Activated T-cell treated with anti-CD3 and anti-CD28 coated beads, Interleukin-2, amount 50 U/mL, for 4 hours (primary cell): ENCODE data around the gene CPB2. TPM values are rescaled to one million over a fixed set of nuclear protein-coding genes. Genes with fewer than 3 reads are reported as not detected.
A peak's percentile ranks its signal among the peaks of the same experiment; 100 is the strongest.

Source experiments
- ATAC-seq, 2 donors: fragments of 200-7000 bp; cut with Tn5 transposase; one replicate each; pipeline ENCODE4 v1.10.0; 2021
- DNase-seq: peaks from one replicate; pipeline ENCODE4 v3.0.0-alpha.2; 2020
- H3K27me3 Mint-ChIP-seq: one replicate; pipeline ENCODE4 v1.8.0; 2021; ENCODE audit warnings: low read depth, mixed read lengths
- H3K36me3 Mint-ChIP-seq: one replicate; pipeline ENCODE4 v1.8.0; 2022; ENCODE audit warnings: mixed read lengths; ENCODE audit not compliant: insufficient read depth
- H3K4me1 Mint-ChIP-seq: one replicate; pipeline ENCODE4 v1.8.0; 2021; ENCODE audit warnings: low read depth, mixed read lengths
- H3K4me3 Mint-ChIP-seq: one replicate; pipeline ENCODE4 v1.8.0; 2021; ENCODE audit warnings: mild to moderate bottlenecking, moderate library complexity, mixed read lengths
- H3K9me3 Mint-ChIP-seq: one replicate; pipeline ENCODE4 v1.8.0; 2021; ENCODE audit warnings: mixed read lengths
- total RNA-seq, 3 donors: library from RNA; stranded (reverse); gene quantifications; one replicate each; pipeline ENCODE4 v1.2.1, GENCODE V29; 2021

The CPB2 gene
- total RNA-seq, 3 donors from 2014 or later, result 0.11 to 0.23 (median 0.21) TPM

- Mint-ChIP-seq H3K36me3 (peaks cover 62% of the 10 kb centered on the region), H3K4me1 (peaks cover 19% of the 10 kb centered on the region), H3K27me3 (no peaks in the 10 kb centered on the region), H3K4me3 (no peak overlapping the region), H3K9me3 (no peaks in the 10 kb centered on the region)
- no peak for DNase-seq
- ATAC-seq, result no peak
Observed at GRCh38 chr13:46134961-46135522, 30.2 kb upstream of the CPB2 start.

DNA sequence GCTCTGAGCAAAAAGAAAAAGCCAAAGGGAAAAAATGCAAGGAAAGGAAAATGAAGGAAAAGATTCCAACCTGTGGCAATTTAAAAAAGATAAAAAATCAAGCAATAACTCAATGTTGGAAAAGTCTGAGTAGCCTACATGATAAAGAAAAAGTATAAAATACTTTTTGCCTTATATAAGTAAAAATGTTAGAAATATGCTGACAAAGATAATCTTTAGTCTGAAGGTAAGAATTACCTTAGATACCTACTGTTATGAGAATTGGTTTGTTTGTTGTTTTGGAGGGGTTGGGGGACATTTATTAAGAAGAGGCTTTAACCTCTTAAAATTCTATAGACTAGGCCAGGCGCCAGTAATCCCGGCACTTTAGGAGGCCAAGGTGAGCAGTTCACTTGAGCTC lies 29.7 kb upstream of the CPB2 start:
- no peak for DNase-seq
- no peak for ATAC-seq
- H3K9me3 Mint-ChIP-seq, result no peaks in the 10 kb centered on the region
- no peaks in the 10 kb centered on the region for H3K27me3 Mint-ChIP-seq
- H3K4me3 Mint-ChIP-seq, result no peak overlapping the region
- H3K36me3 Mint-ChIP-seq, result peaks cover 63% of the 10 kb centered on the region
- H3K4me1 Mint-ChIP-seq, result peaks cover 15% of the 10 kb centered on the region

DNA sequence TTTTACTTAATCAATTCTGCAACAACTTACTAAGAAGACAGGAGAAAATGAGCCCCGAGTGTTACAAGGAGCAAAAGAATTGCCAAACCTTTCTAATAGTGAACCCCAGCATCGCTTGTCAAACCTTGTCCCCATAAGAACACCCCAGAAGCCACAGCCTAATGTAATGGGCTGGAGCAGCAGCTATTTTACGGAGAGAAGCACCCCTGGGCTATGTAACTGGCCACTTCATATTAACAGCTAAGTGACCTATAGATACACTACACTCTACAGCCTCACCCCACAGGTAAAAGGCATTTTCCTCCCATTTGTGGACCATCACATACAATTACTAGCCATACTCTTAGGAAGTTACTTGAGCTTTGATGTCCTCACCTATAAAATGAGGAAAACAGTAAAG lies 27.3 kb upstream of the CPB2 start:
- ATAC-seq, result no peak
- H3K27me3 Mint-ChIP-seq, result no peaks in the 10 kb centered on the region
- H3K4me1 Mint-ChIP-seq, result peaks cover 11% of the 10 kb centered on the region
- H3K9me3 Mint-ChIP-seq, result no peaks in the 10 kb centered on the region
- peaks cover 69% of the 10 kb centered on the region for H3K36me3 Mint-ChIP-seq
- H3K4me3 Mint-ChIP-seq, result no peak overlapping the region
- DNase-seq, result no peak

DNA sequence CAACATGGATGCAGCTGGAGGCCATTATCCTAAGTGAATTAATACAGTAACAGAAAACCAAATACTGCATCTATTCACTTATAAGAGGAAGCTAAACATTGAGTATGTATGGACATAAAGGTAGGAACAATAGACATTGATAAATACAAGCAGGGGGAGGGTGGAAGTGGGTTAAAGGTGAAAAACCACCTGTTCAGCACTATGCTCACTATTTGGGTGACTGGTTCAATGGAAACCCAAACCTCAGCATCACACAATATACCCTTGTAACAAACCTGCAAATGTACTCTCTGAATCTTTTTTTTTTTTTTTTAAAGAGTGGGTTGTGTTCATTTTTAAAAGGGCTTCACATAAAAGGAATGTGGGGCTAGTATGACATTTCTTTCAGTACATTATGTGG lies 26.9 kb upstream of the CPB2 start:
- no peak for ATAC-seq
- Mint-ChIP-seq H3K36me3 (peaks cover 73% of the 10 kb centered on the region), H3K9me3 (no peaks in the 10 kb centered on the region), H3K4me3 (no peak overlapping the region), H3K27me3 (no peaks in the 10 kb centered on the region), H3K4me1 (peaks cover 15% of the 10 kb centered on the region)
- no peak for DNase-seq

GRCh38 chr13:46129955-46130618 lies 25.3 kb upstream of the CPB2 start:
- no peak overlapping the region for H3K4me3 Mint-ChIP-seq
- H3K4me1 Mint-ChIP-seq, result peaks cover 25% of the 10 kb centered on the region
- H3K36me3 Mint-ChIP-seq, result peaks cover 70% of the 10 kb centered on the region
- ATAC-seq (no peak), DNase-seq (no peak)
- H3K9me3 Mint-ChIP-seq, result no peaks in the 10 kb centered on the region
- H3K27me3 Mint-ChIP-seq, result no peaks in the 10 kb centered on the region

DNA sequence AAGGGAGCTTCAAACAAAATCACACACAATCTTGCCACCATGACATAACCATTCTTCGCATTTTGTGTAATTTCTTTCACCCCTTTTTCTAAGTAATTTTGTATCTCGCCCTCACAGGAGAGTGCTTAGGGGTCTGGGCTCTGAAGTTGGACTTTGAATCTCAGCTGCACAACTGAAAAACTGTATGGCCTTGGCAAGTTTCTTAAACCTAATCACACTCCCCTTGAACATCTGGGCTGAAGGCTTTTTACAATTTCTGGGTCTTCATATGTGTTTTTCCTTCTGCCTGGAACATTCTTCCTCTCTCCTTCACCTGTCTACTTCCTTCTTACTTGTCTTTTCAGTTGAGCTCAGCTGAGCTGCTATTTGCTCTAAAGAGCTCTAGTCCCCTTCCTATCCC lies 24.3 kb upstream of the CPB2 start:
- ATAC-seq, result no peak
- Mint-ChIP-seq H3K4me1 (peaks cover 35% of the 10 kb centered on the region), H3K36me3 (peaks cover 69% of the 10 kb centered on the region)

GRCh38 chr13:46127358-46128023 lies 22.7 kb upstream of the CPB2 start:
- H3K36me3 Mint-ChIP-seq, result peaks cover 56% of the 10 kb centered on the region
- no peak overlapping the region for H3K4me3 Mint-ChIP-seq
- H3K4me1 Mint-ChIP-seq, result peaks cover 41% of the 10 kb centered on the region
- DNase-seq (no peak), ATAC-seq (no peak)
- H3K27me3 Mint-ChIP-seq, result no peaks in the 10 kb centered on the region
- no peaks in the 10 kb centered on the region for H3K9me3 Mint-ChIP-seq

More for the DNA sequence above, 24.3 kb upstream of the CPB2 start:
- Mint-ChIP-seq H3K27me3 (no peaks in the 10 kb centered on the region), H3K9me3 (no peaks in the 10 kb centered on the region), H3K4me3 (no peak overlapping the region)
- no peak for DNase-seq

DNA sequence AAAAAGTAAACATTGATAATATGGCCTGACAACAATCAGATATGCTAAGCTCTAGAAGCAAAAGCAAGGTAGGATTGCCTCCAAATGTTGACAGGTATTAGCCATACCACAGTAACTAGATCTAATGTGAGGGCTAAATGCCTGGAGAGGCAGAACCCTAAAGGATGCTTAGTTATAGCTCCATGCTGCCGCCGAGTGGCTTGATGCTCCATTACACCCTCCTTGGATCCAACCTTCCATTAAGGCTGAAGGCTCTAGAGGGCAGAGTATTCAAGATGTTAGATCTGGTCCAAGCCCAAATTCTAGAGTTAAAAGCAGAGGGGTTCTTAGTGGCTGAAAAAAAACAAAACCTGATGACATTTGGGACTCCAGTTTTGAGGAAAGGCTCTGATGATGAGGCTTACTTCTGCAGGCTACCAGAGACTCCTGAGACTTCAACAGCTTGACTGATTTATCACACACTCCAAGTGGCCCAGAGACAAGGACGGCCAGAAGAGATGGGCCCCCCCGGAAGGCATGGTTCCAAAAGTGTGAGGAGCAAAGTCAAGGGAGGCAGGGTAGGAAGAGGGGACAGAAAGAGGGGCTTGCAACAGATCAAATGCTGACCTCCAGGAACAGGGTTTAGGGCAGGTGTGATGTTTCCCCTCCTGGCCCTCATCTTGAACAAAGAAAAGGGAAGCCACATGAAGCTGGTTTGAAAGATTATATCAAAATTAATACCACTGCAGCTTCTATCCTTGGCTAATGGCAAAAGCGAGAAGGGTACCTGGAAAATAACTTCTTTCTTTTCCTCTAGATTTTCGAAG lies 21.9 kb upstream of the CPB2 start:
- H3K27me3 Mint-ChIP-seq, result no peaks in the 10 kb centered on the region
- peak; percentile 78 to 81 for ATAC-seq
- DNase-seq, result peak; percentile 57
- H3K36me3 Mint-ChIP-seq, result peaks cover 50% of the 10 kb centered on the region
- H3K4me3 Mint-ChIP-seq, result no peak overlapping the region
- H3K9me3 Mint-ChIP-seq, result no peaks in the 10 kb centered on the region
- peaks cover 43% of the 10 kb centered on the region for H3K4me1 Mint-ChIP-seq

DNA sequence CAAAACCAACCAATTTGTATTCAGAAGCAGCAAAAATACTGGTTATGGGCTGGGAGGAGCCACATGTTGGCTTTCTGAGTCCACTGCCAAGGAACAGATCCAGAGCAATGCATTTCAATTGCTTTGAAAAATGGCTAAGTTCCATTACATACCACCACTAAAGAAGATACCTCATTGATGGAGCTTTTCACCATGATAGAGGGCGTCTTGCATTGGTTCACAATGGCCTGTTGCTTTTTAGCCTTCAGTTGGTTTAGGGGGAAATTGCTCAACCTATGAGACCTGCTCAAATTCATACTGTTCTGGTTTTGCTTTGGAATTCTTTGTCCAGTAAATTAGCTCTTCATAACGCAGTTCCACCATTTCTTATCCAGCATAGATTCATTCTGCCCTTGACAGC lies 21.2 kb upstream of the CPB2 start:
- H3K4me3 Mint-ChIP-seq, result no peak overlapping the region
- peaks cover 46% of the 10 kb centered on the region for H3K4me1 Mint-ChIP-seq
- H3K36me3 Mint-ChIP-seq, result peaks cover 45% of the 10 kb centered on the region
- no peaks in the 10 kb centered on the region for H3K27me3 Mint-ChIP-seq
- DNase-seq, result no peak
- no peak for ATAC-seq
- H3K9me3 Mint-ChIP-seq, result no peaks in the 10 kb centered on the region

GRCh38 chr13:46124967-46125933 lies 20.4 kb upstream of the CPB2 start:
- Mint-ChIP-seq H3K36me3 (peaks cover 37% of the 10 kb centered on the region), H3K4me3 (peak overlapping the region; percentile 1), H3K4me1 (peaks cover 46% of the 10 kb centered on the region), H3K27me3 (no peaks in the 10 kb centered on the region), H3K9me3 (no peaks in the 10 kb centered on the region)
- ATAC-seq, result no peak
- DNase-seq, result no peak

DNA sequence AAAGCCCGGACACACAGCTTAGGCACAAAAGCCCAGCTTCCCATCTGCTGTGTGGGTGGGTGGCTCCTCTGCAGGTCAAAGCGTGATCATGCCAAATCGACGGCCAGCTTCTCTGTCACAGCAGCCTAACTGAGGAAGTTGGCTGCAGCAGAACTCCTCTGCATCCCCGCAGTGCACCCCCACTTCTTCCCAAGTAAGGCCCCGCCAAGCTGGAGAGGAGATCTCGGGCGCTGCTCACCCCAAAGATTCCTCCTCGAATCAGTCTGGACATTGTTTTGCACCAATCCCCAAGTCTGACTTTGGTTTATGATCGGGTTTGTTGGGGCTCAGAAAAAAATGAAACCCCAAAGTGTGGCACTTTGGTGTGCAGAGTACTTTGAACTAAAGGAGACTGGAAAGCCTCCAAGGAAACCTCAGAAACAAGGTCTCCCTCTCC lies 19.7 kb upstream of the CPB2 start:
- Mint-ChIP-seq H3K27me3 (no peaks in the 10 kb centered on the region), H3K4me1 (peaks cover 46% of the 10 kb centered on the region), H3K4me3 (no peak overlapping the region), H3K9me3 (no peaks in the 10 kb centered on the region), H3K36me3 (peaks cover 30% of the 10 kb centered on the region)
- peak in 1 of 2 donors; percentile 27 for ATAC-seq
- DNase-seq, result no peak

DNA sequence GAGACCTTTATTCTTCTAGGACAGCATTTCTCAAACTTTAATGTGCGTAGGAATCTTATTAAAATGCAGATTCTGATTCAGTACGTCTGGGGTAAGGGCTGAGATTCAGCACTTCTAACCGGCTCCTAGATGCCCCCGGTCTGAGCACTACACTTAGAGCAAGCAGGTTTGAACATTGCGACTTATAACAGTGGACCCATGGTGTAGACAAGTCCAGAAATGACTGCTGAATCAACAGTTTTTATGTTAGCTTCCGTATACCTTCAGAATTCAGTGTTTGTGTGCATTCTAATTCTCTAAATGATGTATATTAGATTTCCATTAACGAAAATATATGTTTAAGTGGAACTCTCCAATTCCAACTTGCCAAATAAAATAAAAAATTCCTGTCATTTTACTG lies 17.5 kb upstream of the CPB2 start:
- Mint-ChIP-seq H3K9me3 (no peaks in the 10 kb centered on the region), H3K4me1 (peaks cover 44% of the 10 kb centered on the region), H3K4me3 (no peak overlapping the region), H3K36me3 (peaks cover 15% of the 10 kb centered on the region), H3K27me3 (no peaks in the 10 kb centered on the region)
- ATAC-seq, result no peak
- DNase-seq, result no peak

- no peaks in the 10 kb centered on the region for H3K27me3 Mint-ChIP-seq
- ATAC-seq, result no peak
- peaks cover 10% of the 10 kb centered on the region for H3K36me3 Mint-ChIP-seq
- DNase-seq, result no peak
- no peaks in the 10 kb centered on the region for H3K9me3 Mint-ChIP-seq
- no peak overlapping the region for H3K4me3 Mint-ChIP-seq
- H3K4me1 Mint-ChIP-seq, result peaks cover 40% of the 10 kb centered on the region
Observed at GRCh38 chr13:46121597-46122163, 16.8 kb upstream of the CPB2 start.
